Mucosa of descending colon (tissue), 3 donors: Measurements from ENCODE around the gene MBTPS1. TPM values are rescaled to one million over a fixed set of nuclear protein-coding genes. Genes with fewer than 3 reads are reported as not detected.

Experiments used
- ATAC-seq: fragments of 200-7000 bp; cut with Tn5 transposase; one replicate; pipeline ENCODE4 v1.9.1; 2020; ENCODE audit warnings: mild to moderate bottlenecking, moderate library complexity
- DNase-seq, 3 donors: peaks; one replicate each; pipeline ENCODE4 v3.0.0-alpha.2; 2020
- H3K36me3 ChIP-seq: fragments of 200-600 bp; one replicate; pipeline ENCODE4 v1.8.0; 2021; ENCODE audit warnings: low read depth, mild to moderate bottlenecking
- H3K4me1 ChIP-seq: fragments of 200-600 bp; one replicate; pipeline ENCODE4 v1.8.0; 2021; ENCODE audit warnings: low read depth, mild to moderate bottlenecking
- H3K4me3 ChIP-seq: fragments of 200-600 bp; one replicate; pipeline ENCODE4 v1.8.0; 2021; ENCODE audit warnings: mild to moderate bottlenecking
- H3K9me3 ChIP-seq: fragments of 200-600 bp; one replicate; pipeline ENCODE4 v1.8.0; 2021; ENCODE audit warnings: mild to moderate bottlenecking
- intact Hi-C, 2 donors: fragments of 100-400 bp; cut with DNase I in 1 of 2; cut with micrococcal nuclease in 1 of 2; formaldehyde crosslinking; loops; one replicate each; pipeline versions ENCODE4 v1.11.0 to v1.11.1; 2022; cut with DNase I, micrococcal nuclease
- total RNA-seq, 3 donors: library from RNA; stranded (reverse); fragmentation: NEBNext Ultra II Directional in 2 of 3; extraction: Animal tissue kit (Norgen Biotek cat#: 25700) in 2 of 3; gene quantifications; one replicate each; pipeline versions ENCODE4 v1.2.1 to v1.2.4, GENCODE V29; 2021 to 2023
- TF ChIP-seq, protein P1 (sequence below): fragments of 200-600 bp; IDR thresholded peaks from one replicate; pipeline ENCODE4 v1.8.0; 2022; ENCODE audit warnings: antibody characterized with exemption, mild to moderate bottlenecking
- donor health status: DM: no; HTN: no; CAD: no; lungs with moderate emphysema.
- donor health status: DM: no; HTN: no; CAD: no.
- donor health status: DM: no; HTN: yes; CAD: no.

The MBTPS1 gene
- total RNA-seq, 3 donors from 2014 or later, result 66.1 to 97.0 (median 93.4) TPM

DNA sequence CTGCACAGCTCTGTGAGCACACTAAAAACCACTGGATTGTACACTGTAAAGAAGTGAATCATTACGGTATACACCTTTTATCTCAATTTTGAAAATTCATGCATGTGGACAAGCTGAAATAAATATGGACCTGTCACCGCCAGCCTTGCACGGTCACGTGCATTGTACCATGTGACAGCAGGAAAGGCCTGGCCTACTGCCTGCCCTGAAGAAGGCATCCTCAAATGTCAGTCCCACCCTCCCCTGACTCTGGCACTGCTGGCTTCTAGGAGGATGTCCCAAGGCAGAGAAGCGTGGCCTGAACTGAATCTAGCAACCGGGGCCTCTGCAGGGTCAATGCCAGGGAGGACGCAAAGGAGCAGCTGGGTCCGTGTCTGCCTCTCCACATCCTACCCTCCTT is 108.8 kb downstream of the MBTPS1 start:
- ATAC-seq (no peak), DNase-seq (no peak)
- Histone ChIP-seq H3K36me3 (no peaks in the 10 kb centered on the region), H3K9me3 (no peaks in the 10 kb centered on the region), H3K4me3 (no peak overlapping the region), H3K4me1 (no peaks in the 10 kb centered on the region)
- TF ChIP-seq, protein P1, sequence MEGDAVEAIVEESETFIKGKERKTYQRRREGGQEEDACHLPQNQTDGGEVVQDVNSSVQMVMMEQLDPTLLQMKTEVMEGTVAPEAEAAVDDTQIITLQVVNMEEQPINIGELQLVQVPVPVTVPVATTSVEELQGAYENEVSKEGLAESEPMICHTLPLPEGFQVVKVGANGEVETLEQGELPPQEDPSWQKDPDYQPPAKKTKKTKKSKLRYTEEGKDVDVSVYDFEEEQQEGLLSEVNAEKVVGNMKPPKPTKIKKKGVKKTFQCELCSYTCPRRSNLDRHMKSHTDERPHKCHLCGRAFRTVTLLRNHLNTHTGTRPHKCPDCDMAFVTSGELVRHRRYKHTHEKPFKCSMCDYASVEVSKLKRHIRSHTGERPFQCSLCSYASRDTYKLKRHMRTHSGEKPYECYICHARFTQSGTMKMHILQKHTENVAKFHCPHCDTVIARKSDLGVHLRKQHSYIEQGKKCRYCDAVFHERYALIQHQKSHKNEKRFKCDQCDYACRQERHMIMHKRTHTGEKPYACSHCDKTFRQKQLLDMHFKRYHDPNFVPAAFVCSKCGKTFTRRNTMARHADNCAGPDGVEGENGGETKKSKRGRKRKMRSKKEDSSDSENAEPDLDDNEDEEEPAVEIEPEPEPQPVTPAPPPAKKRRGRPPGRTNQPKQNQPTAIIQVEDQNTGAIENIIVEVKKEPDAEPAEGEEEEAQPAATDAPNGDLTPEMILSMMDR, result no peak
- intact Hi-C loops, result no loop called here

DNA sequence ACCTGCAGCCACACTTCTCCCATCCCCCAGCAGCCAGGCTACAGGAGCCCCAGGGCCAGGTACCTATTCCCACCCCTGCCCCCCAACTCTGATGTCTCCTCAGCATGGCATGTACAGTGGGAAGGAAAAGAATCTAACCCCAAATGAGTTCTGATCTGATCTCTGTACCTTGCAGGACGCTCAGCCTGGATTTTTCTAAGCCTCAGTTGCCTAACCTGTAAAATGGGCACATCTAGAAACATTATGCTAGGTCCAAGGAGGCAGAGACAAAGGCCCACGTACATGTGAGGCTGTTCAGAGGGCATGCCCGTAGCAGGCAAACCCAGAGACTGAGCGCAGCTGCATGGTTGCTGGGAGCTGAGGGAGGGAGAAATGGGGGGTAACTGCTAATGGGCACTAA is 109.2 kb downstream of the MBTPS1 start:
- TF ChIP-seq, protein P1, result no peak
- no peak overlapping the region for H3K4me3 ChIP-seq

DNA sequence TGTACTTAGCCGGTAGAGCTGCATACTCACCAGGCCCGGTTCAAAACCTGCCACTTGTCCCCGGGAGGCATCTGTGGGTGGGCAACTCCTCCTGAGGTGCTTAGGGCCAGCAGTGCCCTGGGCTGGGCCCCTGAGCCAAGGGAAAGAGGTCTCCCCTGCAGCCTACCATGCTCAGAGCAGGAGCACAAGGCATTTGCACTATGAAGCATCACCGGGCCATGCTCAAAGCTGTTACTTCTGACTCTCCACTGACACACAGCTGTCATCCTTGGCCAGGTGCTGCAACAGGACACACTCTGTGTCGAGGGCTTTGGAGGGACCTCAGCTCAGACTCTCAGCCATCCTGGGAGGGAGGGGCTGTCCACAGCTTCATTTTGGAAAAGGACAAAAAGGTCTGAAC is 111.4 kb downstream of the MBTPS1 start:
- H3K4me3 ChIP-seq, result no peak overlapping the region
- intact Hi-C loops, result no loop called here
- H3K36me3 ChIP-seq, result no peaks in the 10 kb centered on the region
- TF ChIP-seq, protein P1, result no peak
- H3K4me1 ChIP-seq, result no peaks in the 10 kb centered on the region
- no peaks in the 10 kb centered on the region for H3K9me3 ChIP-seq
- no peak for ATAC-seq
- no peak for DNase-seq

More for the DNA sequence above, 109.2 kb downstream of the MBTPS1 start:
- ATAC-seq (no peak), DNase-seq (no peak)
- intact Hi-C loops, result no loop called here
- Histone ChIP-seq H3K36me3 (no peaks in the 10 kb centered on the region), H3K9me3 (no peaks in the 10 kb centered on the region), H3K4me1 (no peaks in the 10 kb centered on the region)

DNA sequence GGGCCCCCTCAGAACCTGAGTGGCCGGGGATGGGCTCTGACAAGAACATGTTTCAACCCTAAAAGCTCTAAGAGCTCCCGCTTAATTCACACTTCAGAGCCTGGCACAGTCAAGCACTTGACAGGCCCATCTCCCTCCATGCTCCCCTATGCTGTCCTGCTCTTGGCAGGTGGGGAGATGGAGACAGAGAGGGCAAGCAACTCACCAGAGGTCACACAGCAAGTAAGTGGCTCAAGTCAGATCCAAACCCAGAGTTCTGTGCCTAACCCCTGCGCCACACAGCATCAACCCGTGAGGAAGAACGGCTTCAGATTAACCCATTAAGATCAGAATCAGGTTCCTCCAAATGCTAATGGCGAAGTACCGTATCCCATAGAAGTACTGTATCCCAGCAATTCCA is 112.3 kb downstream of the MBTPS1 start:
- no peak overlapping the region for H3K4me3 ChIP-seq
- intact Hi-C loops, result no loop called here
- H3K9me3 ChIP-seq, result no peaks in the 10 kb centered on the region
- no peaks in the 10 kb centered on the region for H3K4me1 ChIP-seq
- TF ChIP-seq, protein P1, result no peak
- ATAC-seq (no peak), DNase-seq (no peak)
- no peaks in the 10 kb centered on the region for H3K36me3 ChIP-seq

Other genes starting within 250 kb of the MBTPS1 start
- gene MLYCD, start 217.8 kb downstream of the MBTPS1 start, total RNA-seq, result 10 to 100 TPM in 2 of 3 donors, 1 to 10 TPM in 1; 9.0 to 13.9 (median 12.2) TPM
- gene OSGIN1, start 163.7 kb downstream of the MBTPS1 start, total RNA-seq, result 10 to 100 TPM; 11.6 to 15.9 (median 12.2) TPM
- 1 to 10 TPM in 1 of 3 donors, under 1 TPM in 2; 0.55 to 2.0 (median 0.96) TPM for gene NECAB2, start 148.7 kb downstream of the MBTPS1 start, total RNA-seq
- not detected for gene SLC38A8, start 74.1 kb downstream of the MBTPS1 start, total RNA-seq
- gene HSDL1, start 28.2 kb upstream of the MBTPS1 start, total RNA-seq, result 10 to 100 TPM in 2 of 3 donors, 1 to 10 TPM in 1; 7.2 to 21.3 (median 11.0) TPM
- under 1 TPM in 1 of 3 donors, not detected in 2; 0.95 TPM for gene DNAAF1, start 28.4 kb upstream of the MBTPS1 start, total RNA-seq
- 10 to 100 TPM; 35.0 to 49.7 (median 42.2) TPM for gene TAF1C, start 70.1 kb upstream of the MBTPS1 start, total RNA-seq
- under 1 TPM; 0.14 to 0.41 (median 0.26) TPM for gene ADAD2, start 74.2 kb upstream of the MBTPS1 start, total RNA-seq
- gene KCNG4, start 123.1 kb upstream of the MBTPS1 start, total RNA-seq, result not detected
- 10 to 100 TPM in 2 of 3 donors, 1 to 10 TPM in 1; 7.5 to 30.5 (median 10.9) TPM for gene WFDC1, start 177.9 kb upstream of the MBTPS1 start, total RNA-seq